IMR-90 (cell line): ENCODE results near the gene HEATR9. TPM values are rescaled to one million over a fixed set of nuclear protein-coding genes. Genes with fewer than 3 reads are reported as not detected.

Experiments
- ATAC-seq: fragments of 200-7000 bp; cut with Tn5 transposase; 2 replicates; pipeline ENCODE4 v1.9.1; 2020; ENCODE audit warnings: low read depth, mild to moderate bottlenecking, moderate library complexity
- BruUV-seq: library from RNA; stranded (reverse); fragments of 400-500 nt; replicated peaks from 2 replicates; lab custom pipeline; 2021; lab: Mats Ljungman, UMichigan
- CTCF ChIA-PET: fragments of 300-600 bp; formaldehyde crosslinking; extraction: SDS; loops from one replicate; lab custom pipeline; 2021; ENCODE audit warnings: antibody characterized with exemption; lab: Yijun Ruan, JAX
- POLR2A ChIA-PET: fragments of 300-600 bp; sonication (Branson Sonifier 250); formaldehyde crosslinking; loops from one replicate; lab custom pipeline; 2022; ENCODE audit warnings: antibody characterized with exemption; ENCODE audit not compliant: unreplicated experiment; lab: Charles Lee
- DNase-seq: peaks from one replicate; pipeline ENCODE4 v3.0.0; 2013
- H2AFZ ChIP-seq: replicated peaks from 2 replicates; pipeline ENCODE3; 2013; ENCODE audit warnings: low read length, mild to moderate bottlenecking; ENCODE audit not compliant: poor library complexity
- H2AK5ac ChIP-seq: 2 replicates; pipeline ENCODE4 v1.6.1; 2013; ENCODE audit warnings: low read depth, low read length, inconsistent platforms
- H2AK9ac ChIP-seq: replicated peaks from 2 replicates; pipeline ENCODE3; 2013; ENCODE audit warnings: mild to moderate bottlenecking, low read depth, low read length, moderate library complexity; ENCODE audit not compliant: poor library complexity
- H2BK120ac ChIP-seq: 2 replicates; pipeline ENCODE4 v1.6.1; 2013; ENCODE audit warnings: low read depth, low read length, inconsistent platforms
- H2BK15ac ChIP-seq: 3 replicates; pipeline ENCODE4 v1.6.1; 2013; ENCODE audit warnings: low read depth, low read length, inconsistent platforms
- H2BK20ac ChIP-seq: 2 replicates; pipeline ENCODE4 v1.6.1; 2013; ENCODE audit warnings: low read depth, mild to moderate bottlenecking, inconsistent platforms, low read length, moderate library complexity
- H2BK5ac ChIP-seq: 2 replicates; pipeline ENCODE4 v1.6.1; 2013; ENCODE audit warnings: mild to moderate bottlenecking, low read depth, low read length, inconsistent platforms; ENCODE audit not compliant: poor library complexity, severe bottlenecking
- H3K14ac ChIP-seq: replicated peaks from 2 replicates; pipeline ENCODE4 v1.6.1; 2013; ENCODE audit warnings: low read depth, low read length, inconsistent platforms
- H3K18ac ChIP-seq: 2 replicates; pipeline ENCODE4 v1.6.1; 2013; ENCODE audit warnings: low read depth, low read length, control low read depth
- H3K23ac ChIP-seq: 2 replicates; pipeline ENCODE4 v1.6.1; 2013; ENCODE audit warnings: low read depth, low read length, inconsistent platforms
- H3K27ac ChIP-seq: 2 replicates; pipeline ENCODE4 v1.5.1; 2013; ENCODE audit warnings: mild to moderate bottlenecking, control low read depth, low read length; ENCODE audit not compliant: insufficient read depth
- H3K27me3 ChIP-seq: 2 replicates; pipeline ENCODE4 v1.6.1; 2013; ENCODE audit warnings: low read length; ENCODE audit not compliant: control insufficient read depth, insufficient read depth
- H3K36me3 ChIP-seq: 2 replicates; pipeline ENCODE4 v1.6.1; 2013; ENCODE audit warnings: low read length, mixed read lengths; ENCODE audit not compliant: control insufficient read depth, insufficient read depth
- H3K4ac ChIP-seq: 2 replicates; pipeline ENCODE4 v1.6.1; 2013; ENCODE audit warnings: low read depth, low read length, inconsistent platforms
- H3K4me1 ChIP-seq: 2 replicates; pipeline ENCODE4 v1.6.1; 2013; ENCODE audit warnings: low read length, mixed read lengths; ENCODE audit not compliant: control insufficient read depth, insufficient read depth
- H3K4me2 ChIP-seq: 2 replicates; pipeline ENCODE4 v1.6.1; 2013; ENCODE audit warnings: low read depth, mild to moderate bottlenecking, control low read depth, low read length, moderate library complexity
- H3K4me3 ChIP-seq: 2 replicates; pipeline ENCODE4 v1.5.1; 2013; ENCODE audit warnings: low read depth, mild to moderate bottlenecking, control low read depth, low read length, moderate library complexity; ENCODE audit not compliant: insufficient read depth
- H3K56ac ChIP-seq: 2 replicates; pipeline ENCODE4 v1.6.1; 2013; ENCODE audit warnings: low read length, inconsistent platforms; ENCODE audit not compliant: insufficient read depth; ENCODE audit errors: extremely low read depth
- H3K79me1 ChIP-seq, 2 experiments: 2 replicates each; pipeline ENCODE4 v1.6.1; 2013; ENCODE audit warnings: low read length in 2 of 2, inconsistent platforms in 1 of 2, low read depth in 1 of 2
- H3K9ac ChIP-seq: 2 replicates; pipeline ENCODE4 v1.6.1; 2013; ENCODE audit warnings: low read depth, low read length, control low read depth
- H3K9me1 ChIP-seq: 2 replicates; pipeline ENCODE4 v1.6.1; 2013; ENCODE audit warnings: low read length, inconsistent platforms; ENCODE audit not compliant: insufficient read depth
- H3K9me3 ChIP-seq: 2 replicates; pipeline ENCODE4 v1.6.1; 2013; ENCODE audit warnings: low read length; ENCODE audit not compliant: control insufficient read depth, insufficient read depth
- H4K20me1 ChIP-seq: 2 replicates; pipeline ENCODE4 v1.6.1; 2013; ENCODE audit warnings: low read length, inconsistent platforms; ENCODE audit not compliant: insufficient read depth
- H4K5ac ChIP-seq: 2 replicates; pipeline ENCODE4 v1.6.1; 2013; ENCODE audit warnings: mild to moderate bottlenecking, low read depth, low read length, control low read depth
- H4K8ac ChIP-seq, 2 experiments: 2 replicates each; pipeline ENCODE4 v1.6.1; 2013; ENCODE audit warnings: low read depth in 2 of 2, low read length in 2 of 2, control low read depth in 1 of 2, inconsistent platforms in 1 of 2
- H4K91ac ChIP-seq: 2 replicates; pipeline ENCODE4 v1.6.1; 2013; ENCODE audit warnings: low read depth, low read length, inconsistent platforms; ENCODE audit not compliant: insufficient read depth
- RFX5 ChIP-seq: IDR thresholded peaks from 2 replicates; pipeline ENCODE4 v1.8.0; 2012; ENCODE audit warnings: low read depth, mild to moderate bottlenecking, low read length, moderate library complexity
- WGBS, 2 experiments: methylation state at CpG; one replicate each; pipeline versions ENCODE4 v1.1.5 to v1.1.7; 2013; ENCODE audit warnings: missing lambda C conversion rate in 2 of 2; ENCODE audit not compliant: insufficient read length in 1 of 2; ENCODE audit errors: extremely low coverage in 2 of 2; 5-methylcytosine and 5-hydroxymethylcytosine counted together
- dilution Hi-C: fragments of 300-500 bp; cut with HindIII; formaldehyde crosslinking; loops from one replicate; pipeline ENCODE4 v1.14.3; 2018; ENCODE audit warnings: low sequenced_read_pairs; ENCODE audit not compliant: unreplicated experiment
- in situ Hi-C: fragments of 300-500 bp; cut with MboI; formaldehyde crosslinking; loops from 3 replicates; pipeline ENCODE4 v1.14.3; 2019; ENCODE audit warnings: low sequenced_read_pairs, inconsistent platforms, mixed read lengths
- intact Hi-C: fragments of 100-400 bp; cut with micrococcal nuclease; formaldehyde crosslinking; loops from 2 replicates; pipeline ENCODE4 v1.10.0; 2022
- polyA plus RNA-seq, 3 experiments: library from polyadenylated mRNA; depleted of rRNA; stranded (reverse); fragments of >200 nt; gene quantifications; 2 replicates each; pipeline ENCODE4 v1.2.3, GENCODE V29; 2012; ENCODE audit warnings: low replicate concordance in 1 of 3
- total RNA-seq: library from RNA; depleted of rRNA; stranded (reverse); fragments of >200 nt; gene quantifications from 2 replicates; pipeline ENCODE4 v1.2.3, GENCODE V29; 2012

The HEATR9 gene
- total and polyA plus RNA-seq, 2 of the 4 experiments (the other 2 are of a cell fraction) = not detected

- no peak overlapping the region for H2BK15ac ChIP-seq
- no peak overlapping the region for H4K8ac ChIP-seq
- no peak overlapping the region for H3K9ac ChIP-seq
- no peak overlapping the region for H4K91ac ChIP-seq
- no peak overlapping the region for H2AFZ ChIP-seq
- BruUV-seq = no TSS peak
- H2AK9ac ChIP-seq = no peak overlapping the region
- H3K9me1 ChIP-seq = no peaks in the 10 kb centered on the region
- no peaks in the 10 kb centered on the region for H3K27me3 ChIP-seq
- H2AK5ac ChIP-seq = no peak overlapping the region
- no peak overlapping the region for H3K56ac ChIP-seq
- H3K23ac ChIP-seq = no peak overlapping the region
- intact Hi-C loops (no loop called here), dilution Hi-C loops (no loop called here), in situ Hi-C loops (no loop called here)
- no peak overlapping the region for H3K14ac ChIP-seq
- DNase-seq = no peak
- H3K9me3 ChIP-seq = no peaks in the 10 kb centered on the region
- H3K4ac ChIP-seq = no peak overlapping the region
- H4K5ac ChIP-seq = no peak overlapping the region
- H4K20me1 ChIP-seq = no peaks in the 10 kb centered on the region
- H3K4me1 ChIP-seq = no peaks in the 10 kb centered on the region
- TF ChIP-seq RFX5 = no peak
- no peak overlapping the region for H3K18ac ChIP-seq
- H3K79me1 ChIP-seq = no peaks in the 10 kb centered on the region
- H3K4me3 ChIP-seq = no peak overlapping the region
- ChIA-PET POLR2A (no interaction called here), CTCF (no interaction called here)
- no peak overlapping the region for H2BK20ac ChIP-seq
- no peak overlapping the region for H2BK120ac ChIP-seq
- ATAC-seq = no peak
- H3K4me2 ChIP-seq = no peak overlapping the region
- no peak overlapping the region for H3K27ac ChIP-seq
- H2BK5ac ChIP-seq = no peak overlapping the region
- no peaks in the 10 kb centered on the region for H3K36me3 ChIP-seq
- WGBS, 2 experiments = 75% methylated on average over 10 of the region's 29 CpGs; no CpG with 5 or more reads in 1 of the 2 experiments
Measured at GRCh38 chr17:35917519-35918213, 49.0 kb upstream of the HEATR9 start.
